HCT116 (cell line): ENCODE measurements around the gene MRPS21. TPM values are rescaled to one million over a fixed set of nuclear protein-coding genes. Genes with fewer than 3 reads are reported as not detected.

Experiments
- ATAC-seq: fragments of 200-7000 bp; cut with Tn5 transposase; 2 replicates; pipeline ENCODE4 v1.9.1; 2020; ENCODE audit warnings: mild to moderate bottlenecking, moderate library complexity
- BruUV-seq: library from RNA; stranded (reverse); fragments of 400-500 nt; replicated peaks from 2 replicates; lab custom pipeline; 2021; lab: Mats Ljungman, UMichigan
- CTCF ChIA-PET: fragments of 300-600 bp; sonication (Branson Sonifier 250); formaldehyde crosslinking; loops from one replicate; lab custom pipeline; 2021; ENCODE audit warnings: antibody characterized with exemption; lab: Charles Lee
- POLR2A ChIA-PET: fragments of 300-600, 350-600 bp; sonication (Branson Sonifier 250); formaldehyde crosslinking; loops from one replicate; lab custom pipeline; 2021; ENCODE audit warnings: antibody characterized with exemption; lab: Charles Lee
- RAD21 ChIA-PET, 2 experiments: fragments of 300-600 bp; sonication (Branson Sonifier 250); formaldehyde crosslinking; loops; one replicate each; lab custom pipeline; 2023; ENCODE audit warnings: low total read pairs in 2 of 2; ENCODE audit not compliant: uncharacterized antibody in 2 of 2, unreplicated experiment in 2 of 2, low non-redundant PET in 1 of 2; lab: Charles Lee
- DNase-seq: peaks from one replicate; pipeline ENCODE4 v3.0.0-alpha.2; 2010; ENCODE audit warnings: low read depth, low spot score
- H2AFZ ChIP-seq: fragments of 200-600 bp; shearing (Covaris generic), sonication (generic); 2 replicates; pipeline ENCODE4 v1.6.1; 2017; ENCODE audit warnings: low read depth, mixed run types, mixed read lengths, antibody characterized with exemption, low read length; ENCODE audit not compliant: poor library complexity, severe bottlenecking
- H3K27ac ChIP-seq: 2 replicates; pipeline ENCODE4 v1.5.1; 2012; ENCODE audit warnings: low read depth, low read length
- H3K27me3 ChIP-seq: fragments of 200-600 bp; sonication (generic); 2 replicates; pipeline ENCODE4 v1.6.1; 2016; ENCODE audit warnings: mixed run types, low read length, mixed read lengths; ENCODE audit not compliant: insufficient read depth
- H3K36me3 ChIP-seq, 2 experiments: fragments of 200-500 bp in 1 of 2; fragments of 200-600 bp in 1 of 2; sonication (Bioruptor generic) in 1 of 2; sonication (generic) in 1 of 2; 2 replicates each; pipeline versions ENCODE4 v1.5.1 to v1.6.1; 2014 to 2016; ENCODE audit warnings: low read length in 2 of 2, inconsistent platforms in 1 of 2, mixed read lengths in 1 of 2, mixed run types in 1 of 2; ENCODE audit not compliant: insufficient read depth in 2 of 2, control insufficient read depth in 1 of 2
- H3K4me1 ChIP-seq, 2 experiments: fragments of 200-600 bp in 1 of 2; sonication (generic) in 1 of 2; 2 replicates each; pipeline versions ENCODE4 v1.5.1 to v1.6.1; 2012 to 2017; ENCODE audit warnings: low read length in 2 of 2, inconsistent platforms in 1 of 2, mild to moderate bottlenecking in 1 of 2, mixed read lengths in 1 of 2, mixed run types in 1 of 2, moderate library complexity in 1 of 2; ENCODE audit not compliant: insufficient read depth in 2 of 2, control insufficient read depth in 1 of 2
- H3K4me2 ChIP-seq: fragments of 200-600 bp; sonication (generic); 2 replicates; pipeline ENCODE4 v1.6.1; 2017; ENCODE audit warnings: mixed run types, low read length, mixed read lengths
- H3K4me3 ChIP-seq, 2 experiments: fragments of 200-600 bp in 1 of 2; sonication (generic) in 1 of 2; replicated peaks in 1 of 2; 2 replicates each; pipeline ENCODE4 v1.5.1; 2011 to 2016; ENCODE audit warnings: low read length in 2 of 2, control low read depth in 1 of 2, low read depth in 1 of 2, mild to moderate bottlenecking in 1 of 2, mixed read lengths in 1 of 2, mixed run types in 1 of 2
- H3K79me2 ChIP-seq: fragments of 200-600 bp; sonication (generic); 2 replicates; pipeline ENCODE4 v1.6.1; 2017; ENCODE audit warnings: mild to moderate bottlenecking, mixed run types, low read length, moderate library complexity, mixed read lengths; ENCODE audit not compliant: insufficient read depth
- H3K9ac ChIP-seq: fragments of 200-600 bp; sonication (generic); 2 replicates; pipeline ENCODE4 v1.6.1; 2016; ENCODE audit warnings: low read length, mixed read lengths
- H3K9me2 ChIP-seq: fragments of 200-600 bp; sonication (generic), shearing (Covaris generic); 2 replicates; pipeline ENCODE4 v1.6.1; 2017; ENCODE audit warnings: mixed run types, mild to moderate bottlenecking, moderate library complexity; ENCODE audit not compliant: insufficient read depth
- H3K9me3 ChIP-seq, 2 experiments: fragments of 200-500 bp in 1 of 2; fragments of 200-600 bp in 1 of 2; sonication (Bioruptor generic) in 1 of 2; sonication (generic) in 1 of 2; 2 replicates each; pipeline ENCODE4 v1.6.1; 2014 to 2017; ENCODE audit warnings: low read length in 2 of 2, mixed read lengths in 2 of 2, inconsistent platforms in 1 of 2, low read depth in 1 of 2, mild to moderate bottlenecking in 1 of 2, mixed run types in 1 of 2, moderate library complexity in 1 of 2; ENCODE audit not compliant: control insufficient read depth in 1 of 2, insufficient read depth in 1 of 2
- H4K20me1 ChIP-seq: fragments of 200-600 bp; sonication (generic), shearing (Covaris generic); 2 replicates; pipeline ENCODE4 v1.6.1; 2017; ENCODE audit warnings: mixed run types, mild to moderate bottlenecking, moderate library complexity; ENCODE audit not compliant: insufficient read depth
- ATF3 ChIP-seq: IDR thresholded peaks from 2 replicates; pipeline ENCODE4 v1.6.1; 2012
- CBX3 ChIP-seq: IDR thresholded peaks from 2 replicates; pipeline ENCODE4 v1.6.1; 2012; ENCODE audit warnings: low read depth
- CEBPB ChIP-seq: IDR thresholded peaks from 2 replicates; pipeline ENCODE4 v1.6.1; 2012; ENCODE audit warnings: low read depth
- CTCF ChIP-seq, 3 experiments: fragments of 200-600 bp in 1 of 3; sonication (generic) in 1 of 3; IDR thresholded peaks in 2 of 3; conservative IDR thresholded peaks in 1 of 3; 2 replicates each; pipeline ENCODE4 v1.5.1; 2012 to 2017; ENCODE audit warnings: low read depth in 2 of 3, low read length in 2 of 3, antibody characterized with exemption in 1 of 3, borderline replicate concordance in 1 of 3, control low read depth in 1 of 3, mild to moderate bottlenecking in 1 of 3, mixed read lengths in 1 of 3, mixed run types in 1 of 3, moderate library complexity in 1 of 3; ENCODE audit not compliant: insufficient read depth in 1 of 3
- EGR1 ChIP-seq: IDR thresholded peaks from 2 replicates; pipeline ENCODE4 v1.6.1; 2012; ENCODE audit warnings: low read depth
- ELF1 ChIP-seq: IDR thresholded peaks from 2 replicates; pipeline ENCODE4 v1.6.1; 2012; ENCODE audit warnings: low read depth, borderline replicate concordance
- EZH2 ChIP-seq: fragments of 200-600 bp; sonication (generic); IDR thresholded peaks from 2 replicates; pipeline ENCODE4 v1.6.1; 2017; ENCODE audit warnings: antibody characterized with exemption, mixed run types
- EZH2phosphoT487 ChIP-seq: fragments of 200-600 bp; IDR thresholded peaks from 2 replicates; pipeline ENCODE4 v1.6.1; 2018; ENCODE audit warnings: antibody characterized with exemption, borderline replicate concordance
- JUND ChIP-seq: IDR thresholded peaks from 2 replicates; pipeline ENCODE4 v1.6.1; 2012
- MAX ChIP-seq: IDR thresholded peaks from 2 replicates; pipeline ENCODE4 v1.6.1; 2012
- POLR2A ChIP-seq: IDR thresholded peaks from 2 replicates; pipeline ENCODE4 v1.7.0; 2011; ENCODE audit warnings: borderline replicate concordance; ENCODE audit not compliant: insufficient read depth, insufficient read length; ENCODE audit errors: extremely low read depth
- POLR2AphosphoS5 ChIP-seq: IDR thresholded peaks from 2 replicates; pipeline ENCODE4 v1.6.1; 2011; ENCODE audit warnings: mild to moderate bottlenecking, low read depth, low read length, moderate library complexity
- RAD21 ChIP-seq: IDR thresholded peaks from 2 replicates; pipeline ENCODE4 v1.6.1; 2012; ENCODE audit warnings: low read depth, mild to moderate bottlenecking
- REST ChIP-seq: IDR thresholded peaks from 2 replicates; pipeline ENCODE4 v1.6.1; 2012; ENCODE audit warnings: low read depth
- SP1 ChIP-seq: IDR thresholded peaks from 2 replicates; pipeline ENCODE4 v1.6.1; 2012; ENCODE audit warnings: low read depth
- TCF7L2 ChIP-seq: IDR thresholded peaks from 2 replicates; pipeline ENCODE4 v1.7.0; 2011; ENCODE audit warnings: borderline replicate concordance, inconsistent platforms; ENCODE audit not compliant: insufficient read depth, insufficient read length; ENCODE audit errors: extremely low read depth
- ZBTB33 ChIP-seq: IDR thresholded peaks from 2 replicates; pipeline ENCODE4 v1.6.1; 2011; ENCODE audit warnings: mild to moderate bottlenecking, low read length, moderate library complexity; ENCODE audit not compliant: insufficient replicate concordance; ENCODE audit errors: extremely low read depth
- ZFX ChIP-seq: fragments of 450-650 bp; IDR thresholded peaks from 2 replicates; pipeline ENCODE4 v1.6.1; 2017
- intact Hi-C: fragments of 100-400 bp; cut with micrococcal nuclease; formaldehyde crosslinking; loops from 2 replicates; pipeline ENCODE4 v1.10.0; 2022
- total RNA-seq: library from RNA; stranded (reverse); gene quantifications from one replicate; pipeline ENCODE4 v1.2.1, GENCODE V29; 2021; ENCODE audit not compliant: unreplicated experiment

Gene MRPS21
- total RNA-seq, 1 experiment from 2014 or later, result 96.9 TPM

GRCh38 chr1:150249936-150250335 lies 43.7 kb upstream of the MRPS21 start:
- Histone ChIP-seq H3K4me3 (no peak overlapping the region), H3K9me2 (no peaks in the 10 kb centered on the region), H3K4me1 (no peaks in the 10 kb centered on the region), H3K27ac (no peak overlapping the region), H3K36me3 (no peaks in the 10 kb centered on the region)
- intact Hi-C loops, result loop anchor here (10.0 kb wide), 1 partner anchor 185 kb away; no protein-coding TSS in a partner anchor
- RAD21 ChIA-PET, result no interaction called here
- ATAC-seq, result no peak
- TF ChIP-seq ZBTB33 (no peak), POLR2A (no peak), EGR1 (no peak), JUND (no peak), CBX3 (no peak), RAD21 (no peak), ELF1 (no peak), CEBPB (no peak), SP1 (no peak), CTCF (IDR thresholded peaks at IDR 0.05 in 2 of 3, conservative IDR thresholded peaks at IDR 0.05 in 1 of 3; ENCODE audit: borderline replicate concordance in 1 of 3, insufficient read depth in 1 of 3, low read depth in 2 of 3, low read length in 2 of 3) (no peak), TCF7L2 (no peak), POLR2AphosphoS5 (no peak), MAX (no peak), ATF3 (no peak), REST (no peak), EZH2 (no peak), ZFX (no peak), EZH2phosphoT487 (no peak)
- TF ChIP-seq, all 23 proteins: peak for 0
- Histone ChIP-seq H3K4me2 (no peak overlapping the region), H3K27me3 (no peaks in the 10 kb centered on the region), H3K9ac (no peak overlapping the region), H4K20me1 (no peaks in the 10 kb centered on the region), H3K9me3 (no peaks in the 10 kb centered on the region), H3K79me2 (no peaks in the 10 kb centered on the region), H2AFZ (no peak overlapping the region)
- BruUV-seq, result no TSS peak
- no peak for DNase-seq
- CTCF ChIA-PET, result no interaction called here
- POLR2A ChIA-PET, result no interaction called here
